Subcutaneous preadipocyte (primary cell): ENCODE measurements around the gene CNOT11. TPM values are rescaled to one million over a fixed set of nuclear protein-coding genes. Genes with fewer than 3 reads are reported as not detected.

Experiments
- small RNA-seq: library from RNA; depleted of rRNA; stranded (forward); fragments of <200 nt; gene quantifications from one replicate; pipeline ENCODE3, GENCODE V24; 2012
- total RNA-seq: library from RNA; depleted of rRNA; stranded (reverse); fragments of >200 nt; gene quantifications from 2 replicates; pipeline ENCODE4 v1.2.3, GENCODE V29; 2012

Gene CNOT11
- total RNA-seq = 36.7 and 54.0 TPM in 2 replicates

GRCh38 chr2:101252408-101253012, at the start of gene CNOT11:
Gene CNOT11, plus strand, starts transcription at chr2:101252886. Its CDS starts 79 bp downstream, at chr2:101252965.

GRCh38 chr2:101308432-101309210, 55.9 kb downstream of the CNOT11 start, which contains the start of gene RNF149:
Gene RNF149, minus strand, starts transcription at chr2:101308701. Its CDS starts 113 bp downstream, at chr2:101308588.

Small RNA genes within 50 kb of the gene (small RNA-seq; reads per million reads assigned to genes)
- not detected for gene MIR5696
- 19.7 reads per million, percentile 97 among the genes with 10 or more reads in this experiment for gene SNORD89

Other genes starting within 250 kb of the CNOT11 start
- gene TBC1D8, start 101.5 kb upstream of the CNOT11 start, total RNA-seq = 73.9 and 106 TPM in 2 replicates
- 43.4 and 51.4 TPM in 2 replicates for gene RNF149, start 55.8 kb downstream of the CNOT11 start, total RNA-seq
- gene CREG2, start 134.6 kb downstream of the CNOT11 start, total RNA-seq = under 0.01 and 0.78 TPM in 2 replicates
- gene RFX8, start 222.2 kb downstream of the CNOT11 start, total RNA-seq = 38.2 and 46.7 TPM in 2 replicates